ENCODE measurements around the gene PPARG.

DNA sequence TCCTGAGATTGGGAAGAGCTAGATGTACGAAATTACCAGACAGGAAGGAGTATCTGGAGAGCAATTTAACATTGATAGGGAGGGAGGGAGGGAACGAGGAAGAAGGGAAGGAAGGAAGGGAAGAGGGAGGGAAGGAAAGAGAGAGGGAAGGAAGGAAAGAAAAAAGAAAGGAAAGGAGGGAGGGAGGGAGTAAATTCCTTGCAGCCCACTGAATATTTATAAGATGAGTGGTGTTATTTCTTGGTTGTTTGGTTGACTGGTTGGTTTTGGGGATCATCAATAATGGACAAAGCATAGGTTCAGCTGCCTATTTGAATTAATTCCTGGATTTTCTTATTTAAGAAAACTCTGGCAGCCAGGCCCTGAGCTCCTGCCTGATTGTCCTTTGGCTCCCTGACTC is 179.9 kb downstream of the PPARG start:
- TF ChIP-seq, protein P1, sequence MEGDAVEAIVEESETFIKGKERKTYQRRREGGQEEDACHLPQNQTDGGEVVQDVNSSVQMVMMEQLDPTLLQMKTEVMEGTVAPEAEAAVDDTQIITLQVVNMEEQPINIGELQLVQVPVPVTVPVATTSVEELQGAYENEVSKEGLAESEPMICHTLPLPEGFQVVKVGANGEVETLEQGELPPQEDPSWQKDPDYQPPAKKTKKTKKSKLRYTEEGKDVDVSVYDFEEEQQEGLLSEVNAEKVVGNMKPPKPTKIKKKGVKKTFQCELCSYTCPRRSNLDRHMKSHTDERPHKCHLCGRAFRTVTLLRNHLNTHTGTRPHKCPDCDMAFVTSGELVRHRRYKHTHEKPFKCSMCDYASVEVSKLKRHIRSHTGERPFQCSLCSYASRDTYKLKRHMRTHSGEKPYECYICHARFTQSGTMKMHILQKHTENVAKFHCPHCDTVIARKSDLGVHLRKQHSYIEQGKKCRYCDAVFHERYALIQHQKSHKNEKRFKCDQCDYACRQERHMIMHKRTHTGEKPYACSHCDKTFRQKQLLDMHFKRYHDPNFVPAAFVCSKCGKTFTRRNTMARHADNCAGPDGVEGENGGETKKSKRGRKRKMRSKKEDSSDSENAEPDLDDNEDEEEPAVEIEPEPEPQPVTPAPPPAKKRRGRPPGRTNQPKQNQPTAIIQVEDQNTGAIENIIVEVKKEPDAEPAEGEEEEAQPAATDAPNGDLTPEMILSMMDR (IDR thresholded peaks at IDR 0.05) = no peak
- TF ChIP-seq POLR2AphosphoS5 (IDR thresholded peaks at IDR 0.05) = no peak
- no peak for TF ChIP-seq POLR2A (IDR thresholded peaks at IDR 0.05)
